Aorta (tissue), 5 donors: Measurements from ENCODE around the gene CCNF. TPM values are rescaled to one million over a fixed set of nuclear protein-coding genes. Genes with fewer than 3 reads are reported as not detected.

Experiments used
- ATAC-seq: fragments of 200-7000 bp; cut with Tn5 transposase; one replicate; pipeline ENCODE4 v1.9.1; 2022; ENCODE audit warnings: moderate library complexity; ENCODE audit not compliant: low FRiP score
- DNase-seq, 2 donors: peaks; one replicate each; pipeline ENCODE4 v3.0.0-alpha.2; 2020
- H3K27ac ChIP-seq, 2 donors: one replicate each; pipeline ENCODE4 v1.5.1; 2013; ENCODE audit warnings: low read length in 2 of 2, mild to moderate bottlenecking in 2 of 2, moderate library complexity in 2 of 2, control low read depth in 1 of 2, inconsistent platforms in 1 of 2, low read depth in 1 of 2
- H3K27me3 ChIP-seq, 2 donors: one replicate each; pipeline ENCODE4 v1.6.1; 2013; ENCODE audit warnings: control low read depth in 1 of 2, low read length in 1 of 2, mild to moderate bottlenecking in 1 of 2, moderate library complexity in 1 of 2; ENCODE audit not compliant: insufficient read depth in 2 of 2, control insufficient read depth in 1 of 2
- H3K36me3 ChIP-seq, 2 donors: one replicate each; pipeline ENCODE4 v1.6.1; 2013; ENCODE audit warnings: control low read depth in 1 of 2, low read length in 1 of 2, mild to moderate bottlenecking in 1 of 2; ENCODE audit not compliant: insufficient read depth in 2 of 2, control insufficient read depth in 1 of 2
- H3K4me1 ChIP-seq, 2 donors: one replicate each; pipeline ENCODE4 v1.6.1; 2013; ENCODE audit warnings: low read length in 2 of 2, control low read depth in 1 of 2, mild to moderate bottlenecking in 1 of 2, moderate library complexity in 1 of 2; ENCODE audit not compliant: insufficient read depth in 2 of 2, control insufficient read depth in 1 of 2
- H3K4me3 ChIP-seq, 2 donors: one replicate each; pipeline ENCODE4 v1.5.1; 2013; ENCODE audit warnings: low read length in 2 of 2, control low read depth in 1 of 2, mild to moderate bottlenecking in 1 of 2
- H3K9me3 ChIP-seq: one replicate; pipeline ENCODE4 v1.6.1; 2013; ENCODE audit warnings: mild to moderate bottlenecking, low read length; ENCODE audit not compliant: control insufficient read depth
- WGBS, 2 donors: extraction: QIAGEN DNeasy Blood & Tissue Kit; methylation state at CpG; one replicate each; pipeline ENCODE4 v1.1.7; 2013; 5-methylcytosine and 5-hydroxymethylcytosine counted together
- intact Hi-C, 2 donors: fragments of 100-400 bp; cut with DNase I; formaldehyde crosslinking; loops; one replicate each; pipeline versions ENCODE4 v1.14.2 to v1.15.0; 2022
- polyA plus RNA-seq, 2 donors: library from polyadenylated mRNA; stranded (reverse); fragments of 200-250 nt; gene quantifications; one replicate each; pipeline ENCODE4 v1.2.3, GENCODE V29; 2013
- total RNA-seq, 2 donors: library from RNA; stranded (reverse); fragmentation: NEBNext Ultra II Directional; extraction: Animal tissue kit (Norgen Biotek cat#: 25700); gene quantifications; one replicate each; pipeline ENCODE4 v1.2.1, GENCODE V29; 2021
- donor health status: healthy with polysubstance abuse.
- donor health status: Bipolar disorder and iron deficiency.
- donor health status: DM: no; HTN: no; CAD: no.
- donor health status: DM: no; HTN: no; CAD: no.
- donor health status: DM: yes; HTN: yes; CAD: no.

Gene CCNF
- total and polyA plus RNA-seq, 4 donors: 0.33 to 3.6 (median 0.83) TPM

DNA sequence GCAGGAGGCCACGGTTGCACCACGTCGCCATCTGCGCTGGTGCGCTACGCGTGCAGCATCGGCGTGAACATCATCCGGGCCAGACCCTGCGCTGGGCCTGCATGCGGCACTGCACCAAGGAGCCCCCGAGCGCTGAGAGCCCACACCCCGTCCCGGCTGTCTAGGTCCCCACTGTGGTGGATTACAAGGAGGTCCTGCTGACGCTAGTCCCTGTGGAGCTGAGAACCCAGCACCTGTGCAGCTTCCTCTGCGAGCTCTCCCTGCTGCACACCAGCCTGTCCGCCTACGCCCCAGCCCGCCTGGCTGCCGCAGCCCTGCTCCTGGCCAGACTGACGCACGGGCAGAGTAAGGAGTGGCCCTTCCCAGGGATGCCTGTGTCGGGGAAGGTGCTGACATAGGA is 19.9 kb downstream of the CCNF start:
- DNase-seq (no peak), ATAC-seq (no peak)
- WGBS, 2 donors: 93 to 97% methylated on average over 25 of the region's 25 CpGs
- Histone ChIP-seq H3K9me3 (no peaks in the 10 kb centered on the region), H3K4me3 (no peak overlapping the region), H3K36me3 (no peaks in the 10 kb centered on the region), H3K27ac (no peak overlapping the region), H3K27me3 (no peaks in the 10 kb centered on the region), H3K4me1 (no peaks in the 10 kb centered on the region)
- intact Hi-C loops: no loop called here

DNA sequence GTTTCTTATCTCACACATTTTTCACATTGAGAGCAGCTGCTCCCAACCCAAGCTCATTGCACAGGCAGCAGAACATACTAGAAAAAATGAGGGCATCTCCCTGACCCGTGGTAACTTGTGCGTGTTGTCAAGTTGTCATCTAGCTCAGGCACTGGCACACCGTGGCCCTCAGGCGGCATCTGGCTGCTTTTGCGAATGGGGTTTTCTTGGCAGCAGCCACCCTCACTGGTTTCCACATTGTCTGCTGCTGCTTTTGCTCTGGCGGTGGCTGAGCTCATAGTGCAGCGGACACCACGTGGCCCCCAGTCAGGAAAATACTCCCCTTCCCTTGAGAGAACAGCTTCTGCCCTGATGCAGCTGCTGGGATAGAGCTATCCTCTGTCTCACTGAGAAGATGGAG is 21.3 kb downstream of the CCNF start:
- ATAC-seq (no peak), DNase-seq (no peak)
- no peak overlapping the region for H3K27ac ChIP-seq
- WGBS, 2 donors: 91 to 92% methylated on average over 8 of the region's 8 CpGs
- H3K4me3 ChIP-seq: no peak overlapping the region
- no peaks in the 10 kb centered on the region for H3K9me3 ChIP-seq
- intact Hi-C loops: no loop called here
- H3K27me3 ChIP-seq: no peaks in the 10 kb centered on the region
- no peaks in the 10 kb centered on the region for H3K4me1 ChIP-seq
- no peaks in the 10 kb centered on the region for H3K36me3 ChIP-seq

GRCh38 chr16:2450975-2451381 is 21.7 kb downstream of the CCNF start:
- WGBS, 2 donors: 94 to 96% methylated on average over 19 of the region's 19 CpGs
- Histone ChIP-seq H3K9me3 (no peaks in the 10 kb centered on the region), H3K36me3 (no peaks in the 10 kb centered on the region), H3K4me3 (no peak overlapping the region), H3K4me1 (no peaks in the 10 kb centered on the region), H3K27me3 (no peaks in the 10 kb centered on the region), H3K27ac (no peak overlapping the region)
- no peak for ATAC-seq
- DNase-seq: no peak
- intact Hi-C loops: no loop called here

DNA sequence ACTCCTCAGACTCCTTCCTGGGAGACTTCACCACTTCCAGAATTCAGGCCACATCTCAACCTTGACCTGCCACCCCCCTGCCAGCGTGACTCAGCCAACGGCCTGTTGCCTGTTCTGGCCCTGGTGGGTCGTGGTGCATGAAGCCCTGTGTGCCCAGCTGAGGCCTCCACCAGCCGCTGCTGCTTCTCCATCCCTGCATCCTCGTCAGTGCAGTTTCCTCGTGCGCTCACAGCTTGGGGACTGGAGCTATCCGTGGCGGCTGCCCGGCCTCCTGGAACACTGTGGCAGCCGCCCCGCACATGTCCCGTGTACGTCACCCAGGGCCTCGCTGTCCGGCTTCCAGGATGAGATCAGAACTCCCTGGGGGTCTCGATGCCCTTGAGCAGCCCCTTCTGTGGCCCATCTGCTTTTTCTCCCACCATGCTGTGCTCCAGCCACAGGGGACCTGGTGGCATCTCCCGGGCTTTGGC is 22.6 kb downstream of the CCNF start:
- intact Hi-C loops: no loop called here
- no peak overlapping the region for H3K27ac ChIP-seq
- H3K27me3 ChIP-seq: no peaks in the 10 kb centered on the region
- H3K4me1 ChIP-seq: no peaks in the 10 kb centered on the region
- H3K36me3 ChIP-seq: no peaks in the 10 kb centered on the region
- no peak for DNase-seq
- ATAC-seq: no peak
- no peaks in the 10 kb centered on the region for H3K9me3 ChIP-seq
- 93 to 94% methylated on average over 18 of the region's 18 CpGs for WGBS, 2 donors
- no peak overlapping the region for H3K4me3 ChIP-seq

DNA sequence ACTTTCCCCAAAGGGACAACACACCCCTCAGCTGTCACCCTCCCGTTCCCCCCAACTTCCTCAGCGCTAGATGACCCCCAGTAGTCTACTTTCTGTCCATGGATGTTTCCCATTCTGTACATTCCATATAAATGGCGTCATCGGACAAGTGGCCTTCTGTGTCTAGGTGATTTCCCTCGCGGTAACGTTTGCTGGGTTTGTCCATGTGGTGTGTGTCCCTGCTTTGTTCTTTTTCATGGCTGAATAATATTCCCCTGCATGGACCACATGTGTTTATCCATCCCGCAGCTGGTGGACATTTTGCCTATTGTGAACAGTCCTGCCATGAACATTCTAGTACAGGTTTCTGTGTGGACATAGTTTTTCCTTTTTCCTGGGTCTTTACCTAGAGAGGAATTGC is 23.4 kb downstream of the CCNF start:
- intact Hi-C loops: no loop called here
- ATAC-seq: no peak
- Histone ChIP-seq H3K27me3 (no peaks in the 10 kb centered on the region), H3K4me1 (no peaks in the 10 kb centered on the region), H3K9me3 (no peaks in the 10 kb centered on the region), H3K4me3 (no peak overlapping the region), H3K36me3 (no peaks in the 10 kb centered on the region), H3K27ac (no peak overlapping the region)
- DNase-seq: no peak
- 95 to 96% methylated on average over 8 of the region's 8 CpGs for WGBS, 2 donors

DNA sequence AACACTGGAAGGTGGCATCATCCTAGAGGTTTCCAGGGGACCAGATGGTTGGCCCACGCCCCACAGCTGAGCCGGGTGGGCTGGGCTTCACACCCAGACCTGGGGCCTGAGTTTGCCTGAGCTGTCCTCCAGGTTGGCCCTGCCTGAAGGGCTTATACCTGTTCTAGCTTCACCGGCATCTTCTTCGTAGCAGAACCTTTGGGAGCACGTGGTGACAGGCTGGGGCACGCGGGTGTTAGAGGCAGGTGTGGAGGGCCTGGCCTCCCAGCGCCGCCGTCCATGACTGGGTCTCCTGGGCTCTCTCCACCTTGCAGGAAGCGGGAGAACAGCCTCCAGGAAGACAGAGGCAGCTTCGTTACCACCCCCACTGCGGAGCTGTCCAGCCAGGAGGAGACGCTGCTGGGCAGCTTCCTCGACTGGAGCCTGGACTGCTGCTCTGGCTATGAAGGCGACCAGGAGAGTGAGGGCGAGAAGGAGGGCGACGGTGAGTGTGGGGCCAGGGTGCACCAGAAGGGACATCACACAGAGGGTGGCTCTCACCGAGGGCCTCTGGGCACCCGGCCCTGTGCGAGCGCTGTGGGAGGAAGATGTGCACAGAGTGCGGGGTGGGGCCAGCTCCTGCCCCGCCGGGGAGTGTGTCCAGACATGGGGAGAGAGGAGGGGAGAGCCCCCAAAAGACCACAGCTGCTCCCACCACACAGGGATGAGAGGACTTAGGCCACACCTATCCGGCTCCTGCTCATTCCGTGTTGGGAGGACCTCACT is 26.0 kb downstream of the CCNF start:
- intact Hi-C loops: no loop called here
- no peaks in the 10 kb centered on the region for H3K36me3 ChIP-seq
- H3K9me3 ChIP-seq: no peaks in the 10 kb centered on the region
- H3K27ac ChIP-seq: no peak overlapping the region
- DNase-seq (no peak), ATAC-seq (no peak)
- H3K4me1 ChIP-seq: no peaks in the 10 kb centered on the region
- no peaks in the 10 kb centered on the region for H3K27me3 ChIP-seq
- no peak overlapping the region for H3K4me3 ChIP-seq
- WGBS, 2 donors: 94 to 95% methylated on average over 28 of the region's 28 CpGs

DNA sequence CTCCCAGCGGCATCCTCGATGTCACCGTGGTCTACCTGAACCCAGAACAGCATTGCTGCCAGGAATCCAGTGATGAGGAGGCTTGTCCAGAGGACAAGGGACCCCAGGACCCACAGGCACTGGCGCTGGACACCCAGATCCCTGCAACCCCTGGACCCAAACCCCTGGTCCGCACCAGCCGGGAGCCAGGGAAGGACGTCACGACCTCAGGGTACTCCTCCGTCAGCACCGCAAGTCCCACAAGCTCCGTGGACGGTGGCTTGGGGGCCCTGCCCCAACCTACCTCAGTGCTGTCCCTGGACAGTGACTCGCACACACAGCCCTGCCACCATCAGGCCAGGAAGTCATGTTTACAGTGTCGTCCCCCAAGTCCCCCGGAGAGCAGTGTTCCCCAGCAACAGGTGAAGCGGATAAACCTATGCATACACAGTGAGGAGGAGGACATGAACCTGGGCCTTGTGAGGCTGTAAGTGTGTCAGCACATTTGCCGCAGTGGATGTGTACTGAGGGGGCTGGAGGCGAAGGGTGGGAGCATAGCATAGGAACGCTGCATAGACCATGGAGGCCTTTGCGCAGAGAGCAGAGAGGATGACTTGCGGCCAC is 27.4 kb downstream of the CCNF start:
- DNase-seq (no peak), ATAC-seq (no peak)
- Histone ChIP-seq H3K9me3 (no peaks in the 10 kb centered on the region), H3K27me3 (no peaks in the 10 kb centered on the region), H3K27ac (no peak overlapping the region), H3K36me3 (no peaks in the 10 kb centered on the region), H3K4me3 (no peak overlapping the region), H3K4me1 (no peaks in the 10 kb centered on the region)
- WGBS, 2 donors: 94 to 95% methylated on average over 21 of the region's 21 CpGs
- intact Hi-C loops: no loop called here

DNA sequence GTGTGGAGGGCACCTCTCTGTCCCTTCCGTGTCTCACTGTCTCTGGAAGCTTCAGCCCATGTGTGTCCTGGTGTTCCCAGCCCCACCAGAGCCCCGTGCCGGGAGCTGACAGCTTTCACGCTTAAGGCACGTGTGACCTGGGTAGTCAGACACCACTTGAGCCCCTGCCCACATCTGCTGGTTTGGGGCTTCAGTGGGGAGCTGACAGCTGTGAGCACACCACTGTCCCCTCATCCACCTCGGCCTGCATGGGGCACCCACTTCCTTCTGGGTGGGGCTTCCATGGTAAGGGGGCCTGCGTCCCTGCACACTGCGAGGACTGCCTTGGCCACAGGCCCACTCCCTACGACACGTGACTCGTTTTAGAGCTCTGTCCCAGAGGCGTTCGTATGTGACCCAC is 28.0 kb downstream of the CCNF start:
- Histone ChIP-seq H3K36me3 (no peaks in the 10 kb centered on the region), H3K4me1 (no peaks in the 10 kb centered on the region), H3K27me3 (no peaks in the 10 kb centered on the region), H3K9me3 (no peaks in the 10 kb centered on the region), H3K4me3 (no peak overlapping the region), H3K27ac (no peak overlapping the region)
- WGBS, 2 donors: 67 to 74% methylated on average over 13 of the region's 13 CpGs
- no peak for ATAC-seq
- DNase-seq: no peak
- intact Hi-C loops: no loop called here

GRCh38 chr16:2457946-2458345 is 28.7 kb downstream of the CCNF start:
- ATAC-seq: no peak
- DNase-seq: no peak
- Histone ChIP-seq H3K4me1 (no peaks in the 10 kb centered on the region), H3K36me3 (no peaks in the 10 kb centered on the region), H3K27ac (no peak overlapping the region), H3K9me3 (no peaks in the 10 kb centered on the region), H3K27me3 (no peaks in the 10 kb centered on the region), H3K4me3 (no peak overlapping the region)
- intact Hi-C loops: no loop called here
- WGBS, 2 donors: 81 to 84% methylated on average over 7 of the region's 7 CpGs
